Neural cell (in vitro differentiated cells): ENCODE results near the gene NIFK. TPM values are rescaled to one million over a fixed set of nuclear protein-coding genes. Genes with fewer than 3 reads are reported as not detected.

Experiments
- H2AFZ ChIP-seq: fragments of 200-600, 300-800 bp; sonication (generic), shearing (Covaris generic); 2 replicates; pipeline ENCODE4 v1.6.0; 2014; ENCODE audit warnings: low read depth, mild to moderate bottlenecking, antibody characterized with exemption, low read length, moderate library complexity
- H3F3A ChIP-seq: fragments of 200-600 bp; shearing (Covaris generic); 2 replicates; pipeline ENCODE4 v1.6.1; 2016; ENCODE audit warnings: mild to moderate bottlenecking, moderate library complexity, mixed read lengths, antibody characterized with exemption, low read length; ENCODE audit not compliant: insufficient read depth, poor library complexity, severe bottlenecking
- H3K27ac ChIP-seq: fragments of 200-600, 300-800 bp; sonication (generic), shearing (Covaris generic); 2 replicates; pipeline ENCODE4 v1.5.1; 2014; ENCODE audit warnings: mild to moderate bottlenecking, low read length, moderate library complexity
- H3K27me3 ChIP-seq: fragments of 300-800, 200-600 bp; sonication (generic), shearing (Covaris generic); 2 replicates; pipeline ENCODE4 v1.6.0; 2014; ENCODE audit warnings: mild to moderate bottlenecking, low read depth, low read length, moderate library complexity; ENCODE audit not compliant: insufficient read depth
- H3K36me3 ChIP-seq: fragments of 300-800, 200-600 bp; sonication (generic), shearing (Covaris generic); 2 replicates; pipeline ENCODE4 v1.5.1; 2014; ENCODE audit warnings: mild to moderate bottlenecking, antibody characterized with exemption, low read length, moderate library complexity; ENCODE audit not compliant: insufficient read depth
- H3K4me2 ChIP-seq: fragments of 300-800, 200-600 bp; sonication (generic), shearing (Covaris generic); 2 replicates; pipeline ENCODE4 v1.6.0; 2014; ENCODE audit warnings: mild to moderate bottlenecking, low read length
- H3K4me3 ChIP-seq: fragments of 300-800, 200-600 bp; sonication (generic), shearing (Covaris generic); 2 replicates; pipeline ENCODE4 v1.5.1; 2014; ENCODE audit warnings: mild to moderate bottlenecking, low read length, moderate library complexity
- H3K79me2 ChIP-seq: fragments of 200-600 bp; shearing (Covaris generic); replicated peaks from 2 replicates; pipeline ENCODE4 v1.6.0; 2014; ENCODE audit warnings: mild to moderate bottlenecking, low read length, moderate library complexity; ENCODE audit not compliant: insufficient read depth
- H3K9ac ChIP-seq: fragments of 300-800, 200-600 bp; sonication (generic), shearing (Covaris generic); 2 replicates; pipeline ENCODE4 v1.6.1; 2016; ENCODE audit warnings: mild to moderate bottlenecking, low read length, mixed read lengths
- H3K9me2 ChIP-seq: fragments of 200-600 bp; shearing (Covaris generic); 2 replicates; pipeline ENCODE4 v1.6.1; 2016; ENCODE audit warnings: mild to moderate bottlenecking, low read length, mixed read lengths; ENCODE audit not compliant: insufficient read depth
- H3K9me3 ChIP-seq: fragments of 200-600, 300-800 bp; sonication (generic), shearing (Covaris generic); 2 replicates; pipeline ENCODE4 v1.6.1; 2016; ENCODE audit warnings: mild to moderate bottlenecking, mixed run types, low read length, moderate library complexity, mixed read lengths
- H4K20me1 ChIP-seq: fragments of 200-600 bp; shearing (Covaris generic); 2 replicates; pipeline ENCODE4 v1.6.1; 2016; ENCODE audit warnings: mild to moderate bottlenecking, mixed run types; ENCODE audit not compliant: insufficient read depth
- CTCF ChIP-seq: fragments of 450-650 bp; IDR thresholded peaks from 2 replicates; pipeline ENCODE4 v1.5.1; 2014; ENCODE audit warnings: antibody characterized with exemption, mild to moderate bottlenecking, moderate library complexity; ENCODE audit not compliant: poor library complexity, severe bottlenecking
- EP300 ChIP-seq: fragments of 450-650 bp; conservative IDR thresholded peaks from 2 replicates; pipeline ENCODE4 v1.6.1; 2014; ENCODE audit warnings: antibody characterized with exemption, mild to moderate bottlenecking, moderate library complexity; ENCODE audit not compliant: poor library complexity, severe bottlenecking
- EZH2 ChIP-seq: fragments of 200-600, 300-800 bp; shearing (Covaris generic), sonication (generic); IDR thresholded peaks from 2 replicates; pipeline ENCODE4 v1.6.1; 2014; ENCODE audit warnings: antibody characterized with exemption, low read length, borderline replicate concordance, mild to moderate bottlenecking; ENCODE audit not compliant: insufficient read depth, poor library complexity, severe bottlenecking
- MXI1 ChIP-seq: fragments of 450-650 bp; conservative IDR thresholded peaks from 2 replicates; pipeline ENCODE4 v1.6.1; 2014; ENCODE audit warnings: antibody characterized with exemption, mild to moderate bottlenecking; ENCODE audit not compliant: poor library complexity, severe bottlenecking
- POLR2AphosphoS5 ChIP-seq: IDR thresholded peaks from 2 replicates; pipeline ENCODE4 v1.6.1; 2012
- RAD21 ChIP-seq: fragments of 450-650 bp; conservative IDR thresholded peaks from 2 replicates; pipeline ENCODE4 v1.6.1; 2014; ENCODE audit warnings: antibody characterized with exemption, mild to moderate bottlenecking, moderate library complexity
- REST ChIP-seq: IDR thresholded peaks from 2 replicates; pipeline ENCODE4 v1.6.1; 2012; ENCODE audit warnings: borderline replicate concordance
- SMC3 ChIP-seq: fragments of 450-650 bp; conservative IDR thresholded peaks from 2 replicates; pipeline ENCODE4 v1.6.1; 2014; ENCODE audit warnings: antibody characterized with exemption, mild to moderate bottlenecking, moderate library complexity; ENCODE audit not compliant: poor library complexity
- TAF1 ChIP-seq: IDR thresholded peaks from 2 replicates; pipeline ENCODE4 v1.6.1; 2012; ENCODE audit warnings: low read depth
- polyA plus RNA-seq: library from polyadenylated mRNA; depleted of rRNA; stranded (reverse); fragments of >200 nt; gene quantifications from 2 replicates; pipeline ENCODE4 v1.2.3, GENCODE V29; 2014

Gene NIFK
- polyA plus RNA-seq, 1 donor from 2014 or later, result 60.9 TPM

GRCh38 chr2:121696410-121696930 lies 40.2 kb downstream of the NIFK start:
- Histone ChIP-seq H3K9ac (no peak overlapping the region), H2AFZ (no peak overlapping the region), H3K79me2 (no peaks in the 10 kb centered on the region), H3K36me3 (no peaks in the 10 kb centered on the region), H3K9me2 (no peaks in the 10 kb centered on the region), H4K20me1 (no peaks in the 10 kb centered on the region), H3F3A (no peaks in the 10 kb centered on the region), H3K9me3 (no peaks in the 10 kb centered on the region), H3K4me2 (no peak overlapping the region), H3K4me3 (no peak overlapping the region), H3K27me3 (no peaks in the 10 kb centered on the region), H3K27ac (no peak overlapping the region)
- no peak for TF ChIP-seq EP300
- TF ChIP-seq TAF1, result no peak
- no peak for TF ChIP-seq MXI1
- TF ChIP-seq SMC3, result no peak
- no peak for TF ChIP-seq EZH2
- no peak for TF ChIP-seq CTCF
- no peak for TF ChIP-seq REST
- TF ChIP-seq POLR2AphosphoS5, result no peak
- no peak for TF ChIP-seq RAD21

GRCh38 chr2:121695171-121695451 lies 41.6 kb downstream of the NIFK start:
- H3F3A ChIP-seq, result no peaks in the 10 kb centered on the region
- TF ChIP-seq REST, result no peak
- no peak for TF ChIP-seq TAF1
- TF ChIP-seq EP300, result no peak
- no peak for TF ChIP-seq EZH2
- TF ChIP-seq CTCF, result no peak
- no peak for TF ChIP-seq POLR2AphosphoS5
- no peak for TF ChIP-seq MXI1
- no peak for TF ChIP-seq RAD21
- TF ChIP-seq SMC3, result no peak
- H3K9ac ChIP-seq, result no peak overlapping the region

More at GRCh38 chr2:121695171-121695451, 41.6 kb downstream of the NIFK start:
- no peaks in the 10 kb centered on the region for H4K20me1 ChIP-seq
- H2AFZ ChIP-seq, result no peak overlapping the region
- H3K27me3 ChIP-seq, result no peaks in the 10 kb centered on the region
- no peak overlapping the region for H3K4me3 ChIP-seq
- H3K36me3 ChIP-seq, result no peaks in the 10 kb centered on the region
- H3K9me2 ChIP-seq, result no peaks in the 10 kb centered on the region
- no peaks in the 10 kb centered on the region for H3K9me3 ChIP-seq
- H3K4me2 ChIP-seq, result no peak overlapping the region
- H3K27ac ChIP-seq, result no peak overlapping the region
- H3K79me2 ChIP-seq, result no peaks in the 10 kb centered on the region
